Hematopoietic multipotent progenitor cell treated with erythropoietin and hydrocortisone succinate and interleukin-3 and kit ligand, for 6 days (in vitro differentiated cells): Measurements from ENCODE around the gene ZNF407.
A peak's percentile ranks its signal among the peaks of the same experiment; 100 is the strongest.

Experiments used
- DNase-seq: peaks from one replicate; pipeline ENCODE4 v3.0.0-alpha.2; 2015

The ZNF407 gene

GRCh38 chr18:75062297-75062886, 464.7 kb downstream of the ZNF407 start:
- no peak for DNase-seq

- no peak for DNase-seq
Measured at GRCh38 chr18:75063196-75063595, 465.5 kb downstream of the ZNF407 start.

- DNase-seq: no peak
Measured at GRCh38 chr18:75063615-75064512, 466.2 kb downstream of the ZNF407 start.

GRCh38 chr18:75064513-75064905, 466.8 kb downstream of the ZNF407 start:
- no peak for DNase-seq

- DNase-seq: no peak
Measured at GRCh38 chr18:75065251-75066000, 467.8 kb downstream of the ZNF407 start.

GRCh38 chr18:75066021-75066880, 468.6 kb downstream of the ZNF407 start:
- no peak for DNase-seq

GRCh38 chr18:75066936-75067335, 469.3 kb downstream of the ZNF407 start:
- DNase-seq: peak; percentile 17

- no peak for DNase-seq
Measured at GRCh38 chr18:75067996-75068645, 470.5 kb downstream of the ZNF407 start.

- DNase-seq: no peak
Measured at GRCh38 chr18:75068682-75069435, 471.2 kb downstream of the ZNF407 start.

GRCh38 chr18:75070235-75070624, 472.6 kb downstream of the ZNF407 start:
- no peak for DNase-seq

GRCh38 chr18:75070625-75071483, 473.2 kb downstream of the ZNF407 start:
- DNase-seq: peak; percentile 45

- DNase-seq: no peak
Measured at GRCh38 chr18:75071484-75071785, 473.8 kb downstream of the ZNF407 start.

- DNase-seq: no peak
Measured at GRCh38 chr18:75071866-75072671, 474.4 kb downstream of the ZNF407 start.

- DNase-seq: no peak
Measured at GRCh38 chr18:75072672-75073371, 475.2 kb downstream of the ZNF407 start.

- no peak for DNase-seq
Measured at GRCh38 chr18:75073654-75074053, 476.0 kb downstream of the ZNF407 start.

- DNase-seq: no peak
Measured at GRCh38 chr18:75074196-75075015, 476.7 kb downstream of the ZNF407 start.

- no peak for DNase-seq
Measured at GRCh38 chr18:75075016-75075305, 477.3 kb downstream of the ZNF407 start.

GRCh38 chr18:75075429-75075841, 477.8 kb downstream of the ZNF407 start:
- DNase-seq: no peak
